Astrocyte (in vitro differentiated cells and primary cell): ENCODE results near the gene CYB5R4.

Experiments used
- CTCF ChIP-seq: IDR thresholded peaks from 2 replicates; pipeline ENCODE4 v1.5.1; 2011; ENCODE audit warnings: low read depth, mild to moderate bottlenecking, inconsistent platforms, low read length, moderate library complexity; ENCODE audit not compliant: insufficient read depth
- EZH2 ChIP-seq: IDR thresholded peaks from 2 replicates; pipeline ENCODE4 v1.6.1; 2012; ENCODE audit warnings: mild to moderate bottlenecking, low read length, inconsistent platforms; ENCODE audit not compliant: insufficient read depth

- TF ChIP-seq CTCF (no peak), EZH2 (no peak)
Measured at GRCh38 chr6:83824831-83825230, 34.7 kb upstream of the CYB5R4 start.
